HCT116 (cell line): ENCODE data around the gene GBF1.

Experiments used
- EGR1 ChIP-seq: IDR thresholded peaks from 2 replicates; pipeline ENCODE4 v1.6.1; 2012; ENCODE audit warnings: low read depth
- EZH2 ChIP-seq: fragments of 200-600 bp; sonication (generic); IDR thresholded peaks from 2 replicates; pipeline ENCODE4 v1.6.1; 2017; ENCODE audit warnings: antibody characterized with exemption, mixed run types
- EZH2phosphoT487 ChIP-seq: fragments of 200-600 bp; IDR thresholded peaks from 2 replicates; pipeline ENCODE4 v1.6.1; 2018; ENCODE audit warnings: antibody characterized with exemption, borderline replicate concordance
- POLR2A ChIP-seq: IDR thresholded peaks from 2 replicates; pipeline ENCODE4 v1.7.0; 2011; ENCODE audit warnings: borderline replicate concordance; ENCODE audit not compliant: insufficient read depth, insufficient read length; ENCODE audit errors: extremely low read depth
- POLR2AphosphoS5 ChIP-seq: IDR thresholded peaks from 2 replicates; pipeline ENCODE4 v1.6.1; 2011; ENCODE audit warnings: mild to moderate bottlenecking, low read depth, low read length, moderate library complexity
- RAD21 ChIP-seq: IDR thresholded peaks from 2 replicates; pipeline ENCODE4 v1.6.1; 2012; ENCODE audit warnings: low read depth, mild to moderate bottlenecking
- SIN3A ChIP-seq: IDR thresholded peaks from 2 replicates; pipeline ENCODE4 v1.6.1; 2012; ENCODE audit warnings: low read depth
- TF ChIP-seq, protein P1 (sequence below), 3 experiments: fragments of 200-600 bp in 1 of 3; sonication (generic) in 1 of 3; IDR thresholded peaks in 2 of 3; conservative IDR thresholded peaks in 1 of 3; 2 replicates each; pipeline ENCODE4 v1.5.1; 2012 to 2017; ENCODE audit warnings: low read depth in 2 of 3, low read length in 2 of 3, antibody characterized with exemption in 1 of 3, borderline replicate concordance in 1 of 3, control low read depth in 1 of 3, mild to moderate bottlenecking in 1 of 3, mixed read lengths in 1 of 3, mixed run types in 1 of 3, moderate library complexity in 1 of 3; ENCODE audit not compliant: insufficient read depth in 1 of 3
- TF ChIP-seq, protein P2 (sequence below): IDR thresholded peaks from 2 replicates; pipeline ENCODE4 v1.6.1; 2012
- TF ChIP-seq, protein P3 (sequence below): IDR thresholded peaks from 2 replicates; pipeline ENCODE4 v1.6.1; 2012; ENCODE audit warnings: low read depth
- TF ChIP-seq, protein P4 (sequence below): IDR thresholded peaks from 2 replicates; pipeline ENCODE4 v1.6.1; 2012

DNA sequence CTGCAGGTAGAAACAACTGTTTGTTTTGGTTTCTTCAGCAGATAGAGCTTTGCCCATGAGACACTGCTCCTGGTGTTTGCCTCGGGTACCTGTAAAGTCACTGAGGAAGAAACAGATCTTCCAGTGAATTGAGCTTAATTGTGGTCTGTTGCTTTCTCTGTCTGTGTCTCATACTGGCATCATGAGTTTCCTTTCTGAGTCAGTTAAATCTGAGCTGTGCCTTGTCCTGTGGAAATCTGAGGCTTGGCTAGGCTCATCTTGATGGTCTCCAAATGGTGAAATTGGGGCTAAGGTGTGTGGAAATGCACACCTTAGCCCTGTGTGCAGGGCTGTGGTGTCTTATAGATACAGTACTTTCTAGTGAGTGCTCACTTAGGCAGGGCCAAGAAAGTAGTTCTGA is 67.4 kb downstream of the GBF1 start:
- TF ChIP-seq, protein P1, sequence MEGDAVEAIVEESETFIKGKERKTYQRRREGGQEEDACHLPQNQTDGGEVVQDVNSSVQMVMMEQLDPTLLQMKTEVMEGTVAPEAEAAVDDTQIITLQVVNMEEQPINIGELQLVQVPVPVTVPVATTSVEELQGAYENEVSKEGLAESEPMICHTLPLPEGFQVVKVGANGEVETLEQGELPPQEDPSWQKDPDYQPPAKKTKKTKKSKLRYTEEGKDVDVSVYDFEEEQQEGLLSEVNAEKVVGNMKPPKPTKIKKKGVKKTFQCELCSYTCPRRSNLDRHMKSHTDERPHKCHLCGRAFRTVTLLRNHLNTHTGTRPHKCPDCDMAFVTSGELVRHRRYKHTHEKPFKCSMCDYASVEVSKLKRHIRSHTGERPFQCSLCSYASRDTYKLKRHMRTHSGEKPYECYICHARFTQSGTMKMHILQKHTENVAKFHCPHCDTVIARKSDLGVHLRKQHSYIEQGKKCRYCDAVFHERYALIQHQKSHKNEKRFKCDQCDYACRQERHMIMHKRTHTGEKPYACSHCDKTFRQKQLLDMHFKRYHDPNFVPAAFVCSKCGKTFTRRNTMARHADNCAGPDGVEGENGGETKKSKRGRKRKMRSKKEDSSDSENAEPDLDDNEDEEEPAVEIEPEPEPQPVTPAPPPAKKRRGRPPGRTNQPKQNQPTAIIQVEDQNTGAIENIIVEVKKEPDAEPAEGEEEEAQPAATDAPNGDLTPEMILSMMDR (IDR thresholded peaks at IDR 0.05 in 2 of 3, conservative IDR thresholded peaks at IDR 0.05 in 1 of 3; ENCODE audit: borderline replicate concordance in 1 of 3, insufficient read depth in 1 of 3, low read depth in 2 of 3, low read length in 2 of 3) = no peak
- TF ChIP-seq EZH2 (no peak), POLR2A (no peak), POLR2AphosphoS5 (no peak), SIN3A (no peak), EZH2phosphoT487 (no peak), EGR1 (no peak), RAD21 (no peak)
- TF ChIP-seq, protein P2, sequence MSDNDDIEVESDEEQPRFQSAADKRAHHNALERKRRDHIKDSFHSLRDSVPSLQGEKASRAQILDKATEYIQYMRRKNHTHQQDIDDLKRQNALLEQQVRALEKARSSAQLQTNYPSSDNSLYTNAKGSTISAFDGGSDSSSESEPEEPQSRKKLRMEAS = no peak
- TF ChIP-seq, protein P3, sequence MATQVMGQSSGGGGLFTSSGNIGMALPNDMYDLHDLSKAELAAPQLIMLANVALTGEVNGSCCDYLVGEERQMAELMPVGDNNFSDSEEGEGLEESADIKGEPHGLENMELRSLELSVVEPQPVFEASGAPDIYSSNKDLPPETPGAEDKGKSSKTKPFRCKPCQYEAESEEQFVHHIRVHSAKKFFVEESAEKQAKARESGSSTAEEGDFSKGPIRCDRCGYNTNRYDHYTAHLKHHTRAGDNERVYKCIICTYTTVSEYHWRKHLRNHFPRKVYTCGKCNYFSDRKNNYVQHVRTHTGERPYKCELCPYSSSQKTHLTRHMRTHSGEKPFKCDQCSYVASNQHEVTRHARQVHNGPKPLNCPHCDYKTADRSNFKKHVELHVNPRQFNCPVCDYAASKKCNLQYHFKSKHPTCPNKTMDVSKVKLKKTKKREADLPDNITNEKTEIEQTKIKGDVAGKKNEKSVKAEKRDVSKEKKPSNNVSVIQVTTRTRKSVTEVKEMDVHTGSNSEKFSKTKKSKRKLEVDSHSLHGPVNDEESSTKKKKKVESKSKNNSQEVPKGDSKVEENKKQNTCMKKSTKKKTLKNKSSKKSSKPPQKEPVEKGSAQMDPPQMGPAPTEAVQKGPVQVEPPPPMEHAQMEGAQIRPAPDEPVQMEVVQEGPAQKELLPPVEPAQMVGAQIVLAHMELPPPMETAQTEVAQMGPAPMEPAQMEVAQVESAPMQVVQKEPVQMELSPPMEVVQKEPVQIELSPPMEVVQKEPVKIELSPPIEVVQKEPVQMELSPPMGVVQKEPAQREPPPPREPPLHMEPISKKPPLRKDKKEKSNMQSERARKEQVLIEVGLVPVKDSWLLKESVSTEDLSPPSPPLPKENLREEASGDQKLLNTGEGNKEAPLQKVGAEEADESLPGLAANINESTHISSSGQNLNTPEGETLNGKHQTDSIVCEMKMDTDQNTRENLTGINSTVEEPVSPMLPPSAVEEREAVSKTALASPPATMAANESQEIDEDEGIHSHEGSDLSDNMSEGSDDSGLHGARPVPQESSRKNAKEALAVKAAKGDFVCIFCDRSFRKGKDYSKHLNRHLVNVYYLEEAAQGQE = no peak
- TF ChIP-seq, protein P4, sequence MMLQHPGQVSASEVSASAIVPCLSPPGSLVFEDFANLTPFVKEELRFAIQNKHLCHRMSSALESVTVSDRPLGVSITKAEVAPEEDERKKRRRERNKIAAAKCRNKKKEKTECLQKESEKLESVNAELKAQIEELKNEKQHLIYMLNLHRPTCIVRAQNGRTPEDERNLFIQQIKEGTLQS = no peak
